GM20000 (cell line): Measurements from ENCODE around the gene CEP295NL.
"Not testable (repeated sequence)": the region's sequence is repeated elsewhere in the genome, so short reads cannot be mapped to it uniquely, and the experiment has no call there.

Source experiments
- DNase-seq: peaks from one replicate; pipeline ENCODE4 v3.0.0; 2012; ENCODE audit warnings: low spot score
- CTCF ChIP-seq: IDR thresholded peaks from 2 replicates; pipeline ENCODE4 v1.5.1; 2012; ENCODE audit warnings: mild to moderate bottlenecking, control low read depth; ENCODE audit errors: extremely low read depth, missing control alignments

Gene CEP295NL

GRCh38 chr17:78919861-78920450, 17.0 kb upstream of the CEP295NL start:
- TF ChIP-seq CTCF = no peak
- DNase-seq = no peak

- TF ChIP-seq CTCF = no peak
- no peak for DNase-seq
These were observed 16.0 kb upstream of the CEP295NL start for GRCh38 chr17:78918979-78919378.

GRCh38 chr17:78917451-78918275, 14.7 kb upstream of the CEP295NL start:
- no peak for DNase-seq
- no peak for TF ChIP-seq CTCF

- no peak for TF ChIP-seq CTCF
- DNase-seq = no peak
These were observed 13.1 kb upstream of the CEP295NL start for GRCh38 chr17:78915872-78916632.

- DNase-seq = no peak
These were observed 10.1 kb upstream of the CEP295NL start for GRCh38 chr17:78913115-78913514.

GRCh38 chr17:78912082-78912481, 9.1 kb upstream of the CEP295NL start:
- no peak for DNase-seq
- no peak for TF ChIP-seq CTCF

More at GRCh38 chr17:78913115-78913514, 10.1 kb upstream of the CEP295NL start:
- no peak for TF ChIP-seq CTCF

- not testable (repeated sequence) for DNase-seq
These were observed 8.5 kb upstream of the CEP295NL start for GRCh38 chr17:78911543-78911942.
